HepG2 (cell line): Measurements from ENCODE around the gene ZFPL1. TPM values are rescaled to one million over a fixed set of nuclear protein-coding genes. Genes with fewer than 3 reads are reported as not detected.
A peak's percentile ranks its signal among the peaks of the same experiment; 100 is the strongest.

Experiments used
- CHCHD3 ChIP-seq: sonication (generic); formaldehyde crosslinking; IDR thresholded peaks from 2 replicates; pipeline ENCODE4 v1.8.0; 2022; ENCODE audit warnings: mild to moderate bottlenecking, missing genetic modification reagents, moderate library complexity
- GPN1 ChIP-seq: sonication (generic); formaldehyde crosslinking; IDR thresholded peaks from 2 replicates; pipeline ENCODE4 v1.5.1; 2020; ENCODE audit warnings: missing genetic modification reagents, borderline replicate concordance
- KAT8 ChIP-seq: IDR thresholded peaks from 2 replicates; pipeline ENCODE4 v1.6.1; 2016; ENCODE audit warnings: missing genetic modification reagents, missing compliant biosample characterization
- MTA3 ChIP-seq: sonication (generic); formaldehyde crosslinking; IDR thresholded peaks from 2 replicates; pipeline ENCODE4 v1.4.0; 2020; ENCODE audit warnings: missing genetic modification reagents
- NR2F1 ChIP-seq, 2 experiments: fragments of 450-650 bp in 1 of 2; formaldehyde crosslinking in 1 of 2; IDR thresholded peaks; 2 replicates each; pipeline versions ENCODE4 v1.5.0 to v1.6.1; 2016 to 2020; ENCODE audit warnings: mild to moderate bottlenecking in 1 of 2, missing compliant biosample characterization in 1 of 2, missing genetic modification reagents in 1 of 2, moderate library complexity in 1 of 2
- RBM22 ChIP-seq: fragments of 200-400 bp; formaldehyde crosslinking; optimal IDR thresholded peaks from 2 replicates; pipeline ENCODE3; 2017; ENCODE audit warnings: mild to moderate bottlenecking, low read length, moderate library complexity
- ZNF598 ChIP-seq: sonication (generic); formaldehyde crosslinking; IDR thresholded peaks from 2 replicates; pipeline ENCODE4 v1.5.1; 2020; ENCODE audit warnings: mild to moderate bottlenecking, missing genetic modification reagents, borderline replicate concordance
- ZNF839 ChIP-seq: sonication (generic); formaldehyde crosslinking; IDR thresholded peaks from 2 replicates; pipeline ENCODE4 v1.4.0; 2020; ENCODE audit warnings: missing genetic modification reagents, mild to moderate bottlenecking, borderline replicate concordance
- polyA plus RNA-seq, 8 experiments: library from polyadenylated mRNA; depleted of rRNA in 3 of 8; stranded (reverse) in 7 of 8; unstranded in 1 of 8; fragments of >200 nt; fragmentation: Illumina TruSeq in 4 of 8; extraction: Trizol in 4 of 8; gene quantifications; 2 replicates each; pipeline versions ENCODE4 v1.2.1 to v1.2.3, GENCODE V29; 2011 to 2016; ENCODE audit warnings: low read depth in 4 of 8, missing spikeins in 1 of 8, mixed read lengths in 1 of 8; ENCODE audit not compliant: insufficient read depth in 1 of 8
- total RNA-seq, 5 experiments: library from RNA; depleted of rRNA; stranded (reverse); fragments of >200 nt; fragmentation: Illumina TruSeq; extraction: Trizol; gene quantifications; 2 replicates each; pipeline ENCODE4 v1.2.3, GENCODE V29; 2016; ENCODE audit warnings: low read depth in 1 of 5
- TF ChIP-seq, protein P1 (sequence below): IDR thresholded peaks from 2 replicates; pipeline ENCODE4 v1.6.1; 2016; ENCODE audit warnings: missing compliant biosample characterization, missing genetic modification reagents, borderline replicate concordance
- TF ChIP-seq, protein P2 (sequence below): IDR thresholded peaks from 2 replicates; pipeline ENCODE4 v1.6.1; 2016
- TF ChIP-seq, protein P3 (sequence below): sonication (generic); formaldehyde crosslinking; conservative IDR thresholded peaks from 2 replicates; pipeline ENCODE4 v1.4.0; 2020; ENCODE audit warnings: missing genetic modification reagents
- TF ChIP-seq, protein P4 (sequence below): sonication (generic); formaldehyde crosslinking; IDR thresholded peaks from 2 replicates; pipeline ENCODE4 v1.4.0; 2020; ENCODE audit warnings: mild to moderate bottlenecking, missing genetic modification reagents
- TF ChIP-seq, protein P5 (sequence below): IDR thresholded peaks from 2 replicates; pipeline ENCODE4 v1.6.1; 2018; ENCODE audit warnings: missing genetic modification reagents, mild to moderate bottlenecking, missing compliant biosample characterization
- TF ChIP-seq, protein P6 (sequence below): sonication (generic); formaldehyde crosslinking; IDR thresholded peaks from 2 replicates; pipeline ENCODE4 v1.4.0; 2020; ENCODE audit warnings: missing genetic modification reagents
- TF ChIP-seq, protein P7 (sequence below): sonication (generic); formaldehyde crosslinking; IDR thresholded peaks from 2 replicates; pipeline ENCODE4 v1.5.0; 2020; ENCODE audit warnings: missing genetic modification reagents, mild to moderate bottlenecking, borderline replicate concordance

Gene ZFPL1
- total and polyA plus RNA-seq, 2 of the 13 experiments (the other 11 are each of a cell fraction or from before 2014, with no cell fraction given), result 32.2 to 56.0 TPM

DNA sequence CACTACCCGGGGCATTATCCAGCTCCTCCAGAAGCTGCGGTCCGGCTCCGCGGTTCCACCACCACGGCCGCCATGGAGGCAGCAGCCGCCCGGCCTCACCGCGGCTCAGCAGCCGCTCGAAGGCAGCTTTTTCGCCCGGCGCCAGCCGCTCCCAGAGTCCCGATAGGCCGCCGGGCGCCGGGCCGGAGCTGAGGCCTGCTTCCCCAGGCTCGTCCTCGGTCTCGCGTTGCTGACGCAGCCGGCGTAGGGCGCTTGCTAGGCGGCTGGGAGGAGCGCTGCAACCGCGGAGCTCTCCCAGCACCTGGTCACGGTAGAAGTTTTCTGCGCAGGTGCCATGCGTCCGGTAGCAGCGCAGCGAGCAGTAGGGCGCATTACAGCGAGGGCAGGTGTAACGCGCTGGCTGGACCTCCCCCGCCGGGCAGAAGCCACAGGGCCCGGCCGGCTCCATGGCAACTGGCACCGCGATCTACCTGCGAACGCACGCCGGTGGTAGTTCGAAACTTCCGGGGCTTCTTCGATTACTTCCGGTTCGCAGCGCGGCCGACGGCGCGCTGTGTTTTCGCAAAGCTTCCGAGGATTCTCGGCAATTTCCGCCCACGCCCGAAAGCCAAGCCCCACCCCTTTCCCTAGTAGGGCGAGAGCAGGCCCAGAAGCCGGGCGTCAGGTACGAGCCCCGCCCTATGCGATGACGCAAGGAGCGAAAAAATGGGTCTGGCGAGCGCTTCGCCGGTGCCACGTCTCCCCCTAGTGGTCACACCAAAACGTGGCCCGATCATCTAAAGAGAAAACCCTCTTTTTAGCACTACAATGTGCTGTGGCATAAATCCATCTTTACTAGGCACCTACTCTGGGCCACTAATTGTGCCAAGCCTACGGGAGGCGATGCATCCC is 33.4 kb downstream of the ZFPL1 start, which contains the start of gene ZNHIT2 (continued):
- TF ChIP-seq, protein P1, sequence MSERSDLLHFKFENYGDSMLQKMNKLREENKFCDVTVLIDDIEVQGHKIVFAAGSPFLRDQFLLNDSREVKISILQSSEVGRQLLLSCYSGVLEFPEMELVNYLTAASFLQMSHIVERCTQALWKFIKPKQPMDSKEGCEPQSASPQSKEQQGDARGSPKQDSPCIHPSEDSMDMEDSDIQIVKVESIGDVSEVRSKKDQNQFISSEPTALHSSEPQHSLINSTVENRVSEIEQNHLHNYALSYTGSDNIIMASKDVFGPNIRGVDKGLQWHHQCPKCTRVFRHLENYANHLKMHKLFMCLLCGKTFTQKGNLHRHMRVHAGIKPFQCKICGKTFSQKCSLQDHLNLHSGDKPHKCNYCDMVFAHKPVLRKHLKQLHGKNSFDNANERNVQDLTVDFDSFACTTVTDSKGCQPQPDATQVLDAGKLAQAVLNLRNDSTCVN (CRISPR knock-in tag), result no peak; the same call in 1 of the 2 replicates
- peak; percentile 39; the same call in 1 of the 2 replicates for TF ChIP-seq ZNF598
- no peak for TF ChIP-seq ZNF839 (CRISPR knock-in tag)
- TF ChIP-seq, protein P2, sequence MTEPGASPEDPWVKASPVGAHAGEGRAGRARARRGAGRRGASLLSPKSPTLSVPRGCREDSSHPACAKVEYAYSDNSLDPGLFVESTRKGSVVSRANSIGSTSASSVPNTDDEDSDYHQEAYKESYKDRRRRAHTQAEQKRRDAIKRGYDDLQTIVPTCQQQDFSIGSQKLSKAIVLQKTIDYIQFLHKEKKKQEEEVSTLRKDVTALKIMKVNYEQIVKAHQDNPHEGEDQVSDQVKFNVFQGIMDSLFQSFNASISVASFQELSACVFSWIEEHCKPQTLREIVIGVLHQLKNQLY, result no peak
- TF ChIP-seq, protein P3, sequence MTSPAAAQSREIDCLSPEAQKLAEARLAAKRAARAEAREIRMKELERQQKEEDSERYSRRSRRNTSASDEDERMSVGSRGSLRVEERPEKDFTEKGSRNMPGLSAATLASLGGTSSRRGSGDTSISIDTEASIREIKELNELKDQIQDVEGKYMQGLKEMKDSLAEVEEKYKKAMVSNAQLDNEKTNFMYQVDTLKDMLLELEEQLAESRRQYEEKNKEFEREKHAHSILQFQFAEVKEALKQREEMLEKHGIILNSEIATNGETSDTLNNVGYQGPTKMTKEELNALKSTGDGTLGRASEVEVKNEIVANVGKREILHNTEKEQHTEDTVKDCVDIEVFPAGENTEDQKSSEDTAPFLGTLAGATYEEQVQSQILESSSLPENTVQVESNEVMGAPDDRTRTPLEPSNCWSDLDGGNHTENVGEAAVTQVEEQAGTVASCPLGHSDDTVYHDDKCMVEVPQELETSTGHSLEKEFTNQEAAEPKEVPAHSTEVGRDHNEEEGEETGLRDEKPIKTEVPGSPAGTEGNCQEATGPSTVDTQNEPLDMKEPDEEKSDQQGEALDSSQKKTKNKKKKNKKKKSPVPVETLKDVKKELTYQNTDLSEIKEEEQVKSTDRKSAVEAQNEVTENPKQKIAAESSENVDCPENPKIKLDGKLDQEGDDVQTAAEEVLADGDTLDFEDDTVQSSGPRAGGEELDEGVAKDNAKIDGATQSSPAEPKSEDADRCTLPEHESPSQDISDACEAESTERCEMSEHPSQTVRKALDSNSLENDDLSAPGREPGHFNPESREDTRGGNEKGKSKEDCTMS (CRISPR knock-in tag), result no peak
- TF ChIP-seq, protein P4, sequence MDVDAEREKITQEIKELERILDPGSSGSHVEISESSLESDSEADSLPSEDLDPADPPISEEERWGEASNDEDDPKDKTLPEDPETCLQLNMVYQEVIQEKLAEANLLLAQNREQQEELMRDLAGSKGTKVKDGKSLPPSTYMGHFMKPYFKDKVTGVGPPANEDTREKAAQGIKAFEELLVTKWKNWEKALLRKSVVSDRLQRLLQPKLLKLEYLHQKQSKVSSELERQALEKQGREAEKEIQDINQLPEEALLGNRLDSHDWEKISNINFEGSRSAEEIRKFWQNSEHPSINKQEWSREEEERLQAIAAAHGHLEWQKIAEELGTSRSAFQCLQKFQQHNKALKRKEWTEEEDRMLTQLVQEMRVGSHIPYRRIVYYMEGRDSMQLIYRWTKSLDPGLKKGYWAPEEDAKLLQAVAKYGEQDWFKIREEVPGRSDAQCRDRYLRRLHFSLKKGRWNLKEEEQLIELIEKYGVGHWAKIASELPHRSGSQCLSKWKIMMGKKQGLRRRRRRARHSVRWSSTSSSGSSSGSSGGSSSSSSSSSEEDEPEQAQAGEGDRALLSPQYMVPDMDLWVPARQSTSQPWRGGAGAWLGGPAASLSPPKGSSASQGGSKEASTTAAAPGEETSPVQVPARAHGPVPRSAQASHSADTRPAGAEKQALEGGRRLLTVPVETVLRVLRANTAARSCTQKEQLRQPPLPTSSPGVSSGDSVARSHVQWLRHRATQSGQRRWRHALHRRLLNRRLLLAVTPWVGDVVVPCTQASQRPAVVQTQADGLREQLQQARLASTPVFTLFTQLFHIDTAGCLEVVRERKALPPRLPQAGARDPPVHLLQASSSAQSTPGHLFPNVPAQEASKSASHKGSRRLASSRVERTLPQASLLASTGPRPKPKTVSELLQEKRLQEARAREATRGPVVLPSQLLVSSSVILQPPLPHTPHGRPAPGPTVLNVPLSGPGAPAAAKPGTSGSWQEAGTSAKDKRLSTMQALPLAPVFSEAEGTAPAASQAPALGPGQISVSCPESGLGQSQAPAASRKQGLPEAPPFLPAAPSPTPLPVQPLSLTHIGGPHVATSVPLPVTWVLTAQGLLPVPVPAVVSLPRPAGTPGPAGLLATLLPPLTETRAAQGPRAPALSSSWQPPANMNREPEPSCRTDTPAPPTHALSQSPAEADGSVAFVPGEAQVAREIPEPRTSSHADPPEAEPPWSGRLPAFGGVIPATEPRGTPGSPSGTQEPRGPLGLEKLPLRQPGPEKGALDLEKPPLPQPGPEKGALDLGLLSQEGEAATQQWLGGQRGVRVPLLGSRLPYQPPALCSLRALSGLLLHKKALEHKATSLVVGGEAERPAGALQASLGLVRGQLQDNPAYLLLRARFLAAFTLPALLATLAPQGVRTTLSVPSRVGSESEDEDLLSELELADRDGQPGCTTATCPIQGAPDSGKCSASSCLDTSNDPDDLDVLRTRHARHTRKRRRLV (CRISPR knock-in tag), result no peak
- TF ChIP-seq, protein P5, sequence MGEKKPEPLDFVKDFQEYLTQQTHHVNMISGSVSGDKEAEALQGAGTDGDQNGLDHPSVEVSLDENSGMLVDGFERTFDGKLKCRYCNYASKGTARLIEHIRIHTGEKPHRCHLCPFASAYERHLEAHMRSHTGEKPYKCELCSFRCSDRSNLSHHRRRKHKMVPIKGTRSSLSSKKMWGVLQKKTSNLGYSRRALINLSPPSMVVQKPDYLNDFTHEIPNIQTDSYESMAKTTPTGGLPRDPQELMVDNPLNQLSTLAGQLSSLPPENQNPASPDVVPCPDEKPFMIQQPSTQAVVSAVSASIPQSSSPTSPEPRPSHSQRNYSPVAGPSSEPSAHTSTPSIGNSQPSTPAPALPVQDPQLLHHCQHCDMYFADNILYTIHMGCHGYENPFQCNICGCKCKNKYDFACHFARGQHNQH, result peak; percentile 73
- TF ChIP-seq KAT8 (CRISPR knock-in tag), result peak; percentile 96
- TF ChIP-seq, protein P6, sequence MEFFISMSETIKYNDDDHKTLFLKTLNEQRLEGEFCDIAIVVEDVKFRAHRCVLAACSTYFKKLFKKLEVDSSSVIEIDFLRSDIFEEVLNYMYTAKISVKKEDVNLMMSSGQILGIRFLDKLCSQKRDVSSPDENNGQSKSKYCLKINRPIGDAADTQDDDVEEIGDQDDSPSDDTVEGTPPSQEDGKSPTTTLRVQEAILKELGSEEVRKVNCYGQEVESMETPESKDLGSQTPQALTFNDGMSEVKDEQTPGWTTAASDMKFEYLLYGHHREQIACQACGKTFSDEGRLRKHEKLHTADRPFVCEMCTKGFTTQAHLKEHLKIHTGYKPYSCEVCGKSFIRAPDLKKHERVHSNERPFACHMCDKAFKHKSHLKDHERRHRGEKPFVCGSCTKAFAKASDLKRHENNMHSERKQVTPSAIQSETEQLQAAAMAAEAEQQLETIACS (CRISPR knock-in tag), result no peak
- TF ChIP-seq, protein P7, sequence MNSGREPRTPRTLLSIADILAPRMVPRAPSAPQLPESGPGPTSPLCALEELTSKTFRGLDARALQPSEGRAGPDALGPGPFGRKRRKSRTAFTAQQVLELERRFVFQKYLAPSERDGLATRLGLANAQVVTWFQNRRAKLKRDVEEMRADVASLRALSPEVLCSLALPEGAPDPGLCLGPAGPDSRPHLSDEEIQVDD (CRISPR knock-in tag), result peak; percentile 61; the same call in 1 of the 2 replicates
- no peak; the same call in 1 of the 2 replicates for TF ChIP-seq CHCHD3 (CRISPR knock-in tag)
- peak; percentile 66 for TF ChIP-seq RBM22
- no peak for TF ChIP-seq GPN1
- TF ChIP-seq NR2F1 (CRISPR knock-in tag; IDR thresholded peaks at IDR 0.05), result no peak
- no peak for TF ChIP-seq MTA3
